Activated T-cell treated with anti-CD3 and anti-CD28 coated beads, Interleukin-2, amount 50 U/mL, for 48 hours (primary cell): ENCODE data around the gene MYO1A.
"Not testable (repeated sequence)": the region's sequence is repeated elsewhere in the genome, so short reads cannot be mapped to it uniquely, and the experiment has no call there.

Source experiments
- DNase-seq, 2 experiments: peaks; one replicate each; pipeline ENCODE4 v3.0.0-alpha.2; 2020

The MYO1A gene

GRCh38 chr12:57046947-57047890, 2.7 kb downstream of the MYO1A start:
- DNase-seq: peak; percentile 79 to 80

GRCh38 chr12:57046086-57046791, 3.7 kb downstream of the MYO1A start:
- no peak for DNase-seq

DNA sequence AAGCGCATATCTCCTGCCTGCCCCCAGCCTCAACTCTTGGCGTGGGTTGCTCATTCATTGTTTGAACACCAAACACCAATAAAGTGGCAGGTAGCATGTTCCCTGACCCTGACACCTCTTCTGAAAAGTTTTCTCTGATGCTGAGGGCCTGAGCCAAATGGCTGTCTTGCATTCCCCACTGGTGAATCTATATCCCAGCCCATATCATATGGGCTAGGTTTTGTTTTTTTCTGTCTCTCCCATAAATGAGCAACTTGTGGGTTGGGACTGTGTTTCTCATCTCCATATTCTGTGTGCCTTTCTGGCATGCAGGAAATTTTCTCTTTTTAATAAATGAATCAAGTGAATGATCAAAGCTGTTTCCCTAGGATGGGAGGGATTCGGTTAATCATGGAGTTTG, 5.0 kb downstream of the MYO1A start:
- DNase-seq: no peak

GRCh38 chr12:57044468-57044867, 5.5 kb downstream of the MYO1A start:
- DNase-seq: no peak

DNA sequence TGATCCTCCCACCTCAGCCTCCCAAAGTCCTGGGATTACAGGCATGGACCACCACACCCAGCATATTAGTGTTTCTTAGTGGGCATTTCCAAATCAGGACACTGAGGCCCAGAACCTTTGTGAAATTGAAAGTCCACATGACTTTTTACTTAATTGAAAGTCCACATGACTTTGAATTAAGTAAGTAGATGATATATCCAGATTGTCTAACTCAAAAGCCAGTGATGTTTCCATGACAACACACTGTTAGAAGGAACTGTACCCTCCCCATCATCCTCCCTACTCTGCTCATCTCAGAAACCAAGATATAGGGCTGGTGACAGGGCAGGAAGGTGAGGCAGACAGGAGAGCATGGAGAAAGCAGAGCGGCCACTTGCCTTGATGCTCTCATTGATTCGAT, 7.2 kb downstream of the MYO1A start:
- no peak for DNase-seq

GRCh38 chr12:57040750-57041149, 9.2 kb downstream of the MYO1A start:
- no peak for DNase-seq

- DNase-seq: no peak
Observed at GRCh38 chr12:57040211-57040610, 9.7 kb downstream of the MYO1A start.

- no peak for DNase-seq
Observed at GRCh38 chr12:57039016-57039798, 10.7 kb downstream of the MYO1A start.

- DNase-seq: no peak
Observed at GRCh38 chr12:57037264-57037663, 12.7 kb downstream of the MYO1A start.

DNA sequence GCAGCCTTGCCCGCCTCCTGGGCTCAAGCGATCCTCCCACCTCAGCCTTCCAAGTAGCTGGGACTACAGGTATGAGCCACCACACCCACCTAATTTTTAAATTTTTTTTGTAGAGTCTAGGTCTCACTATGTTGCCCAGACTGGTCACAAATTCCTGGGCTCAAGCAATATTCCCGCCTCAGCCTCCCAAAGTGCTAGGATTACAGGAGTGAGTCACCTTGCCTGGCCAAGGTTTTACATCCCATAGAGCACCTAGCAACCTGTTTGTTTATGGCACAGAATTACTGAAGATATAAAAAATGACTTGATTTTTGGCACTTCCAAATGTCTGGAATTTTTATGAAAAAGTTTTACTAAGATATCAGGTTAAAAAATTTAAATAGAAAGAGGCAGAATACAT, 16.5 kb downstream of the MYO1A start:
- no peak for DNase-seq

GRCh38 chr12:57031789-57032188, 18.1 kb downstream of the MYO1A start:
- no peak for DNase-seq

GRCh38 chr12:57031138-57031725, 18.7 kb downstream of the MYO1A start:
- DNase-seq: no peak

- DNase-seq: no peak
Observed at GRCh38 chr12:57029457-57029856, 20.5 kb downstream of the MYO1A start.

DNA sequence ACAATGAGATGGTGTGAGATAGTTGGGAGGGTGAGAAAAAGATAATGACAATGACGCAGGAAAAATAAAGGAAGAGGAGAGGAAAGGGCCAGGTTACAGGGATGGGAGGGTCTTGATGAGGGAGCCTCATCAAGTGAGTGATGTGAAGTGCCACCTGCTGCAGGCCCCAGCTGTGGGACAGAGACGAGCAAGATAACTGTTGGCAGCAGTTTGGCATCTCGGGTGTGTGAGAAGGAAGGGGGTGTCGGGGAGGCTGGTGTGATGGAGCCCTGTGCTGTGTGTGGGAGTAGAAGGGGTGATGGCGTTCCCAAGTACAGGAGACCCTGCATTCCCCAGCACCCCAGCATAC, 22.1 kb downstream of the MYO1A start:
- peak in 1 of 2 experiments; percentile 39 for DNase-seq

DNA sequence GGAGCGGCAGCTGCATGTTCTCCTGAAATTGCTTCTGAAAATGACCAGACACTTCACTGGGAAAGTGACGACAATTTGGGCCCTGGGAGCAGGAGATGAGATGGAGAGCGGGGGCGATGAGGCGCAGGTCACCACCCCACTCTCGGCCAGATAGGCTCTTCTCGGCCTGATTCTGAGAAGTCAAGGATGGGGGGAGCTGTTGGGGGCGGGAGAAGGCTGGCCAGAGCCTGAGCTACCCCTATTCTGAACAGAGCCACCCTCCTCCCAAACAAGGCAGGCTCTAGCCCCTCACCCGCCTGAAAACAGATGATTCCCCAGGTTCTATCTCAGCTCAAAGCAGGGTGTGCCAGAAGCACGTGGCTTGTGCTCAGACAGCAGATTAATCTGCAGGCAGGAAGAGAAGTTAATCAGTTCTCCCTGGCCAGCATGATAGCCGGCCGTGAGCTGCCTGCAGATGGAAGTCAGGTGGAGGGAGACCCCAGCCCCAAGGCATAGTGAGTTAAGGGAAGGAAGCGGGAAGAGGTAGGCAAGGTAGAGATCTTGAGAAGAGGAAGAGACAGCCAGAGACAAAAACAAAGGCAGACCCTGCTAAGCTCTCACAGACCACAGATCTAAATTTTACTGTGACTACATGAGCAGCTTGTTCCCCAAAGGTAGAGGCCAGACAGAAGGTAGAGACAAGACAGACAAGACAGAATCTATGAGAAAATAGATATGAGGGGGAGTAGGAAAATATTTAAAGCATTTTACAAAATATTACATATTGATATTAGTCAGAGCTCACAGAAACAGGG, 22.7 kb downstream of the MYO1A start:
- peak; percentile 42 to 46 for DNase-seq

- DNase-seq: no peak
Observed at GRCh38 chr12:57025196-57025595, 24.7 kb downstream of the MYO1A start.

DNA sequence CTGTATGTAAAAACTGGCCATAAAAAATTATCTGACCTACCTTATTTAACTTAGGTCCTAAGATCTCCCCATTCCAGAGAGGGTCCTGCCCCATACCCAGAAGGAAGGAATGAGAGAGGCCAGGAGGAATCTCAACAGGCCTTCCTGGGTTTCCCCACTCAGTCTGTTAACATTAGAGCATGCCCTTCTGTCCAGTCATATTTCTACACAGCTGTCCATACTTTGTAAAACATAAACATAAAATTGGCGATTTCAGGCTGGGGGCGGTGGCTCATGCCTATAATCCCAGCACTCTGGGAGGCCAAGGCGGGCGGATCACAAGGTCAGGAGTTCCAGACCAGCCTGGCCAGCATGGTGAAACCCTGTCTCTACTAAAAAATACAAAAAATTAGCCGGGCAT, 27.6 kb downstream of the MYO1A start:
- not testable (repeated sequence) for DNase-seq

DNA sequence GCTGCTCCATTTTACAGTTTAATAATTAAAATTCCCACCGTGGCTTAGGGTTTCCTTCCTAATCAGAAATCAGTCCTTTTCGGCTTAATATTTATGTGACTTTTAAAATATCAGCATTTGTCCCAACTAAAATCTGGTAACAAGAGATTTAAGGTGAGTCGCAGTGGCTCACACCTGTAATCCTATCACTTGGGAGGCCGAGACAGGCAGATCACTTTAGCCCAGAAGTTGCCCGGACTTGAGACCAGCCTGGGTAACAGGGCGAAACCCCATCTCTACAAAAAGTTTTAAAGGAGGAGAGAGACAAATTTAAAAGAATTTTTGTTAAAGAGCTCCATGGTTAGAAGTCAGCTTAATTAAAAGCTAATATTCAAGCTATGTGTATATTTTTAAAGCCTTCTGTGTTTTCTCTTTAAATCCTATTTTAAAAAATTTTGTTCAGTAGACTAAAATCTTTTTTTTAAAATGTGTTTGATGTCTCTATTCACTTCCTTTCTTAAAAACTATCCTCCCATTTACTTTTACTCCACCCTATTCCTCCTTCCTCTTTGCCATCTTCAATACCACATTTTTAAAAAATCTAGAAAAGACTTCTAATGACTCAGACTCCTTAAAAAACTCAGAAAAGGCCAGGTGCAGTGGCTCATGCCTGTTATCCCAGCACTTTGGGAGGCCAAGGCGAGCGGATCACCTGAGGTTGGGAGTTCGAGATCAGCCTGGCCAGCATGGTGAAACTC, 29.8 kb downstream of the MYO1A start:
- no peak for DNase-seq

DNA sequence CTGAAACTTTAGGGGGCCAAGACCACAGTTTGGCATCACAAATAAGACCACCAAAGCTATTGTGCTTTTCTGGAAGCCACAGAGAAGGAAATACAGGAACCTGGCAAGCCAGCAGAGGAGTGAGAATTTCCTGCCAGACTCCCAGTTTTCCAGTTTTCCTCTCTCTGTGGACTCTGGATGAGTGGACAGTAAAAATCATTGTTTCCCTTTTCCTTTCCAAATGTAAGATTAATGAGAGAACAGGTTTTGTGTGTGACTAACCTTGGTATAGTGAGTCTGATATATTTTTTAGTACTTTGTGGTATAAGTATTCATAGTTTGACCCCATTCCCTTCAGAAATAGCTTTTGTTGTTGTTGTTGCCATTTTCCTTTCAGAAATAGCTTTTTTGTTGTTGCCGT, 31.0 kb downstream of the MYO1A start:
- no peak for DNase-seq

GRCh38 chr12:57018353-57018752, 31.6 kb downstream of the MYO1A start:
- not testable (repeated sequence) for DNase-seq

DNA sequence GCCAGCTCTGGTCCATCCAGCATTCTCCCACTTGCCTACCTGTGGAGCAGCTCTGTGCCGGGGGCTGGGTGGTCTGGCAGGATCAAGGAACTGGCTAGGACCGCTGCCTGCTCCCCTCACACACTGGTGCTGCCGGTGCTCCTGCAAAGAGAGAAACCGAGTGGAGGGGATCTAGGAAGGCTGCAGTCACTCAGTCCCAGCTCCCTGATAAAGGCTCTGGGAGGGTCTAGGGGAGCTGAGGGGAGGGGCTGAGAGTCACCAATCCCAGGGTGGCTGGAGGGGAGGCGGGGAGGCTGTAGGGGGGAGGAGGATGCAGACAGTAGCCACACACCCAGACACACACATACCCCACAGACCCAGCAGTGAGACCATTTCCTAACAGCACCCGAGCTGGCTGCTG, 33.6 kb downstream of the MYO1A start, which contains the start of gene TAC3:
Gene TAC3 (minus strand): TSS at position 182 of the 400 bp plus-strand sequence. CDS start 732 bp downstream, outside the sequence.
- DNase-seq: no peak
